HCT116 (cell line): ENCODE results near the gene ABHD14A. TPM values are rescaled to one million over a fixed set of nuclear protein-coding genes. Genes with fewer than 3 reads are reported as not detected.

ENCODE experiments used
- ATAC-seq: fragments of 200-7000 bp; cut with Tn5 transposase; 2 replicates; pipeline ENCODE4 v1.9.1; 2020; ENCODE audit warnings: mild to moderate bottlenecking, moderate library complexity
- BruUV-seq: library from RNA; stranded (reverse); fragments of 400-500 nt; replicated peaks from 2 replicates; lab custom pipeline; 2021; lab: Mats Ljungman, UMichigan
- CTCF ChIA-PET: fragments of 300-600 bp; sonication (Branson Sonifier 250); formaldehyde crosslinking; loops from one replicate; lab custom pipeline; 2021; ENCODE audit warnings: antibody characterized with exemption; lab: Charles Lee
- POLR2A ChIA-PET: fragments of 300-600, 350-600 bp; sonication (Branson Sonifier 250); formaldehyde crosslinking; loops from one replicate; lab custom pipeline; 2021; ENCODE audit warnings: antibody characterized with exemption; lab: Charles Lee
- RAD21 ChIA-PET, 2 experiments: fragments of 300-600 bp; sonication (Branson Sonifier 250); formaldehyde crosslinking; loops; one replicate each; lab custom pipeline; 2023; ENCODE audit warnings: low total read pairs in 2 of 2; ENCODE audit not compliant: uncharacterized antibody in 2 of 2, unreplicated experiment in 2 of 2, low non-redundant PET in 1 of 2; lab: Charles Lee
- DNase-seq: peaks from one replicate; pipeline ENCODE4 v3.0.0-alpha.2; 2010; ENCODE audit warnings: low read depth, low spot score
- H2AFZ ChIP-seq: fragments of 200-600 bp; shearing (Covaris generic), sonication (generic); 2 replicates; pipeline ENCODE4 v1.6.1; 2017; ENCODE audit warnings: low read depth, mixed run types, mixed read lengths, antibody characterized with exemption, low read length; ENCODE audit not compliant: poor library complexity, severe bottlenecking
- H3K27ac ChIP-seq: 2 replicates; pipeline ENCODE4 v1.5.1; 2012; ENCODE audit warnings: low read depth, low read length
- H3K27me3 ChIP-seq: fragments of 200-600 bp; sonication (generic); 2 replicates; pipeline ENCODE4 v1.6.1; 2016; ENCODE audit warnings: mixed run types, low read length, mixed read lengths; ENCODE audit not compliant: insufficient read depth
- H3K36me3 ChIP-seq, 2 experiments: fragments of 200-500 bp in 1 of 2; fragments of 200-600 bp in 1 of 2; sonication (Bioruptor generic) in 1 of 2; sonication (generic) in 1 of 2; 2 replicates each; pipeline versions ENCODE4 v1.5.1 to v1.6.1; 2014 to 2016; ENCODE audit warnings: low read length in 2 of 2, inconsistent platforms in 1 of 2, mixed read lengths in 1 of 2, mixed run types in 1 of 2; ENCODE audit not compliant: insufficient read depth in 2 of 2, control insufficient read depth in 1 of 2
- H3K4me1 ChIP-seq, 2 experiments: fragments of 200-600 bp in 1 of 2; sonication (generic) in 1 of 2; 2 replicates each; pipeline versions ENCODE4 v1.5.1 to v1.6.1; 2012 to 2017; ENCODE audit warnings: low read length in 2 of 2, inconsistent platforms in 1 of 2, mild to moderate bottlenecking in 1 of 2, mixed read lengths in 1 of 2, mixed run types in 1 of 2, moderate library complexity in 1 of 2; ENCODE audit not compliant: insufficient read depth in 2 of 2, control insufficient read depth in 1 of 2
- H3K4me2 ChIP-seq: fragments of 200-600 bp; sonication (generic); 2 replicates; pipeline ENCODE4 v1.6.1; 2017; ENCODE audit warnings: mixed run types, low read length, mixed read lengths
- H3K4me3 ChIP-seq, 2 experiments: fragments of 200-600 bp in 1 of 2; sonication (generic) in 1 of 2; replicated peaks in 1 of 2; 2 replicates each; pipeline ENCODE4 v1.5.1; 2011 to 2016; ENCODE audit warnings: low read length in 2 of 2, control low read depth in 1 of 2, low read depth in 1 of 2, mild to moderate bottlenecking in 1 of 2, mixed read lengths in 1 of 2, mixed run types in 1 of 2
- H3K79me2 ChIP-seq: fragments of 200-600 bp; sonication (generic); 2 replicates; pipeline ENCODE4 v1.6.1; 2017; ENCODE audit warnings: mild to moderate bottlenecking, mixed run types, low read length, moderate library complexity, mixed read lengths; ENCODE audit not compliant: insufficient read depth
- H3K9ac ChIP-seq: fragments of 200-600 bp; sonication (generic); 2 replicates; pipeline ENCODE4 v1.6.1; 2016; ENCODE audit warnings: low read length, mixed read lengths
- H3K9me2 ChIP-seq: fragments of 200-600 bp; sonication (generic), shearing (Covaris generic); 2 replicates; pipeline ENCODE4 v1.6.1; 2017; ENCODE audit warnings: mixed run types, mild to moderate bottlenecking, moderate library complexity; ENCODE audit not compliant: insufficient read depth
- H3K9me3 ChIP-seq, 2 experiments: fragments of 200-500 bp in 1 of 2; fragments of 200-600 bp in 1 of 2; sonication (Bioruptor generic) in 1 of 2; sonication (generic) in 1 of 2; 2 replicates each; pipeline ENCODE4 v1.6.1; 2014 to 2017; ENCODE audit warnings: low read length in 2 of 2, mixed read lengths in 2 of 2, inconsistent platforms in 1 of 2, low read depth in 1 of 2, mild to moderate bottlenecking in 1 of 2, mixed run types in 1 of 2, moderate library complexity in 1 of 2; ENCODE audit not compliant: control insufficient read depth in 1 of 2, insufficient read depth in 1 of 2
- H4K20me1 ChIP-seq: fragments of 200-600 bp; sonication (generic), shearing (Covaris generic); 2 replicates; pipeline ENCODE4 v1.6.1; 2017; ENCODE audit warnings: mixed run types, mild to moderate bottlenecking, moderate library complexity; ENCODE audit not compliant: insufficient read depth
- CBX3 ChIP-seq: IDR thresholded peaks from 2 replicates; pipeline ENCODE4 v1.6.1; 2012; ENCODE audit warnings: low read depth
- CEBPB ChIP-seq: IDR thresholded peaks from 2 replicates; pipeline ENCODE4 v1.6.1; 2012; ENCODE audit warnings: low read depth
- ELF1 ChIP-seq: IDR thresholded peaks from 2 replicates; pipeline ENCODE4 v1.6.1; 2012; ENCODE audit warnings: low read depth, borderline replicate concordance
- EZH2 ChIP-seq: fragments of 200-600 bp; sonication (generic); IDR thresholded peaks from 2 replicates; pipeline ENCODE4 v1.6.1; 2017; ENCODE audit warnings: antibody characterized with exemption, mixed run types
- EZH2phosphoT487 ChIP-seq: fragments of 200-600 bp; IDR thresholded peaks from 2 replicates; pipeline ENCODE4 v1.6.1; 2018; ENCODE audit warnings: antibody characterized with exemption, borderline replicate concordance
- FOSL1 ChIP-seq: IDR thresholded peaks from 2 replicates; pipeline ENCODE4 v1.6.1; 2012; ENCODE audit warnings: low read depth
- JUND ChIP-seq: IDR thresholded peaks from 2 replicates; pipeline ENCODE4 v1.6.1; 2012
- POLR2A ChIP-seq: IDR thresholded peaks from 2 replicates; pipeline ENCODE4 v1.7.0; 2011; ENCODE audit warnings: borderline replicate concordance; ENCODE audit not compliant: insufficient read depth, insufficient read length; ENCODE audit errors: extremely low read depth
- POLR2AphosphoS5 ChIP-seq: IDR thresholded peaks from 2 replicates; pipeline ENCODE4 v1.6.1; 2011; ENCODE audit warnings: mild to moderate bottlenecking, low read depth, low read length, moderate library complexity
- RAD21 ChIP-seq: IDR thresholded peaks from 2 replicates; pipeline ENCODE4 v1.6.1; 2012; ENCODE audit warnings: low read depth, mild to moderate bottlenecking
- SP1 ChIP-seq: IDR thresholded peaks from 2 replicates; pipeline ENCODE4 v1.6.1; 2012; ENCODE audit warnings: low read depth
- SRF ChIP-seq: IDR thresholded peaks from 2 replicates; pipeline ENCODE4 v1.6.1; 2012; ENCODE audit warnings: low read depth
- YY1 ChIP-seq: IDR thresholded peaks from 2 replicates; pipeline ENCODE4 v1.6.1; 2011; ENCODE audit warnings: low read length, low read depth, moderate library complexity, mild to moderate bottlenecking; ENCODE audit not compliant: insufficient replicate concordance; ENCODE audit errors: extremely low read depth
- ZFX ChIP-seq: fragments of 450-650 bp; IDR thresholded peaks from 2 replicates; pipeline ENCODE4 v1.6.1; 2017
- ZNF274 ChIP-seq: fragments of 200-500 bp; sonication (Bioruptor generic); IDR thresholded peaks from 2 replicates; pipeline ENCODE4 v1.6.1; 2014; ENCODE audit warnings: mild to moderate bottlenecking, low read depth, low read length, inconsistent platforms
- intact Hi-C: fragments of 100-400 bp; cut with micrococcal nuclease; formaldehyde crosslinking; loops from 2 replicates; pipeline ENCODE4 v1.10.0; 2022
- total RNA-seq: library from RNA; stranded (reverse); gene quantifications from one replicate; pipeline ENCODE4 v1.2.1, GENCODE V29; 2021; ENCODE audit not compliant: unreplicated experiment
- TF ChIP-seq, protein P1 (sequence below): IDR thresholded peaks from 2 replicates; pipeline ENCODE4 v1.6.1; 2012
- TF ChIP-seq, protein P2 (sequence below): IDR thresholded peaks from 2 replicates; pipeline ENCODE4 v1.6.1; 2012; ENCODE audit warnings: low read depth
- TF ChIP-seq, protein P3 (sequence below), 3 experiments: fragments of 200-600 bp in 1 of 3; sonication (generic) in 1 of 3; IDR thresholded peaks in 2 of 3; conservative IDR thresholded peaks in 1 of 3; 2 replicates each; pipeline ENCODE4 v1.5.1; 2012 to 2017; ENCODE audit warnings: low read depth in 2 of 3, low read length in 2 of 3, antibody characterized with exemption in 1 of 3, borderline replicate concordance in 1 of 3, control low read depth in 1 of 3, mild to moderate bottlenecking in 1 of 3, mixed read lengths in 1 of 3, mixed run types in 1 of 3, moderate library complexity in 1 of 3; ENCODE audit not compliant: insufficient read depth in 1 of 3

Gene ABHD14A
- total RNA-seq, 1 experiment from 2014 or later: 11.6 TPM

DNA sequence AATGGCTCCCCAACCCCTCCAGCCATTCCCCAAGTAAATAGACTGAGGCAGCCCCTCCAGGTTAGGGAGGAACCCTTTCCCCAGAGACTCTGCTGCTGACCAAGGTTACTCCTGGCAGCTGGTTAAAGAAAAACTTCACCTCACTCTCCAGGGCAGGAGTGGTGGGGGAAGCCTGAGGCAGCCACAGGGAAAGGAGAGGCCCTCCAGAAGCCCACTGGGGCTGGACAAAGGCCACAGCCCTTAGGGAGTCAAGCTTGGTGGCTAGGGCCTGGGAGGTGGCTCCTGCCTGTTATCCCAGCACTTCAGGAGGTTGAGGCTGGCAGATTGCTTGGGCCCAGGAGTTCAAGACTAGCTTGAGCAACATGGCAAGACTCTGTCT is 9.4 kb downstream of the ABHD14A start:
- peak overlapping the region; percentile 79 for H3K9ac ChIP-seq
- ATAC-seq: no peak
- CTCF ChIA-PET: interaction anchor here (3.3 kb wide), 1 partner anchor 11 kb away, joined by 47 read pairs; the partner anchor contains the start of genes ABHD14A and ABHD14B

More for the DNA sequence above, 9.4 kb downstream of the ABHD14A start:
- peaks cover 12% of the 10 kb centered on the region for H3K79me2 ChIP-seq
- H3K27ac ChIP-seq: peak overlapping the region; percentile 82
- BruUV-seq: no TSS peak
- no peak overlapping the region for H2AFZ ChIP-seq
- no peaks in the 10 kb centered on the region for H3K9me2 ChIP-seq
- no peaks in the 10 kb centered on the region for H3K9me3 ChIP-seq
- no peaks in the 10 kb centered on the region for H4K20me1 ChIP-seq
- POLR2A ChIA-PET: interaction anchor here (0.7 to 4.3 kb wide), 4 partner anchors 7 to 43 kb away, joined by 3 to 47 read pairs (median 17); partner anchors contain the start of genes PARP3, RPL29 and RRP9
- peak overlapping the region; percentile 75 to 86; a peak in 3 of 4 replicates for H3K4me3 ChIP-seq
- no peak for DNase-seq
- TF ChIP-seq JUND: no peak
- TF ChIP-seq, protein P1, sequence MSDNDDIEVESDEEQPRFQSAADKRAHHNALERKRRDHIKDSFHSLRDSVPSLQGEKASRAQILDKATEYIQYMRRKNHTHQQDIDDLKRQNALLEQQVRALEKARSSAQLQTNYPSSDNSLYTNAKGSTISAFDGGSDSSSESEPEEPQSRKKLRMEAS: no peak
- TF ChIP-seq ELF1: no peak
- no peak for TF ChIP-seq SP1
- TF ChIP-seq, protein P2, sequence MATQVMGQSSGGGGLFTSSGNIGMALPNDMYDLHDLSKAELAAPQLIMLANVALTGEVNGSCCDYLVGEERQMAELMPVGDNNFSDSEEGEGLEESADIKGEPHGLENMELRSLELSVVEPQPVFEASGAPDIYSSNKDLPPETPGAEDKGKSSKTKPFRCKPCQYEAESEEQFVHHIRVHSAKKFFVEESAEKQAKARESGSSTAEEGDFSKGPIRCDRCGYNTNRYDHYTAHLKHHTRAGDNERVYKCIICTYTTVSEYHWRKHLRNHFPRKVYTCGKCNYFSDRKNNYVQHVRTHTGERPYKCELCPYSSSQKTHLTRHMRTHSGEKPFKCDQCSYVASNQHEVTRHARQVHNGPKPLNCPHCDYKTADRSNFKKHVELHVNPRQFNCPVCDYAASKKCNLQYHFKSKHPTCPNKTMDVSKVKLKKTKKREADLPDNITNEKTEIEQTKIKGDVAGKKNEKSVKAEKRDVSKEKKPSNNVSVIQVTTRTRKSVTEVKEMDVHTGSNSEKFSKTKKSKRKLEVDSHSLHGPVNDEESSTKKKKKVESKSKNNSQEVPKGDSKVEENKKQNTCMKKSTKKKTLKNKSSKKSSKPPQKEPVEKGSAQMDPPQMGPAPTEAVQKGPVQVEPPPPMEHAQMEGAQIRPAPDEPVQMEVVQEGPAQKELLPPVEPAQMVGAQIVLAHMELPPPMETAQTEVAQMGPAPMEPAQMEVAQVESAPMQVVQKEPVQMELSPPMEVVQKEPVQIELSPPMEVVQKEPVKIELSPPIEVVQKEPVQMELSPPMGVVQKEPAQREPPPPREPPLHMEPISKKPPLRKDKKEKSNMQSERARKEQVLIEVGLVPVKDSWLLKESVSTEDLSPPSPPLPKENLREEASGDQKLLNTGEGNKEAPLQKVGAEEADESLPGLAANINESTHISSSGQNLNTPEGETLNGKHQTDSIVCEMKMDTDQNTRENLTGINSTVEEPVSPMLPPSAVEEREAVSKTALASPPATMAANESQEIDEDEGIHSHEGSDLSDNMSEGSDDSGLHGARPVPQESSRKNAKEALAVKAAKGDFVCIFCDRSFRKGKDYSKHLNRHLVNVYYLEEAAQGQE: no peak
- TF ChIP-seq FOSL1: no peak
- no peak for TF ChIP-seq ZNF274
- no peak for TF ChIP-seq POLR2AphosphoS5
- no peak for TF ChIP-seq ZFX
- no peak for TF ChIP-seq EZH2
- TF ChIP-seq, protein P3, sequence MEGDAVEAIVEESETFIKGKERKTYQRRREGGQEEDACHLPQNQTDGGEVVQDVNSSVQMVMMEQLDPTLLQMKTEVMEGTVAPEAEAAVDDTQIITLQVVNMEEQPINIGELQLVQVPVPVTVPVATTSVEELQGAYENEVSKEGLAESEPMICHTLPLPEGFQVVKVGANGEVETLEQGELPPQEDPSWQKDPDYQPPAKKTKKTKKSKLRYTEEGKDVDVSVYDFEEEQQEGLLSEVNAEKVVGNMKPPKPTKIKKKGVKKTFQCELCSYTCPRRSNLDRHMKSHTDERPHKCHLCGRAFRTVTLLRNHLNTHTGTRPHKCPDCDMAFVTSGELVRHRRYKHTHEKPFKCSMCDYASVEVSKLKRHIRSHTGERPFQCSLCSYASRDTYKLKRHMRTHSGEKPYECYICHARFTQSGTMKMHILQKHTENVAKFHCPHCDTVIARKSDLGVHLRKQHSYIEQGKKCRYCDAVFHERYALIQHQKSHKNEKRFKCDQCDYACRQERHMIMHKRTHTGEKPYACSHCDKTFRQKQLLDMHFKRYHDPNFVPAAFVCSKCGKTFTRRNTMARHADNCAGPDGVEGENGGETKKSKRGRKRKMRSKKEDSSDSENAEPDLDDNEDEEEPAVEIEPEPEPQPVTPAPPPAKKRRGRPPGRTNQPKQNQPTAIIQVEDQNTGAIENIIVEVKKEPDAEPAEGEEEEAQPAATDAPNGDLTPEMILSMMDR (IDR thresholded peaks at IDR 0.05 in 2 of 3, conservative IDR thresholded peaks at IDR 0.05 in 1 of 3; ENCODE audit: borderline replicate concordance in 1 of 3, insufficient read depth in 1 of 3, low read depth in 2 of 3, low read length in 2 of 3): no peak
- no peak for TF ChIP-seq RAD21
- no peak for TF ChIP-seq CBX3
- no peak for TF ChIP-seq EZH2phosphoT487
- no peak for TF ChIP-seq POLR2A
- TF ChIP-seq YY1: no peak
- no peak for TF ChIP-seq SRF
- TF ChIP-seq CEBPB: no peak
- intact Hi-C loops: loop anchor here (5.0 kb wide), 1 partner anchor 267 kb away; no protein-coding TSS in a partner anchor
- H3K36me3 ChIP-seq: no peaks in the 10 kb centered on the region
- RAD21 ChIA-PET: no interaction called here
- H3K27me3 ChIP-seq: no peaks in the 10 kb centered on the region
- peak overlapping the region; percentile 98 for H3K4me2 ChIP-seq
- H3K4me1 ChIP-seq: peaks cover 24 to 56% of the 10 kb centered on the region in 2 experiments
